Fibroblast of skin of abdomen (primary cell): ENCODE results near the gene TOMM20.
"Not testable (repeated sequence)": the region's sequence is repeated elsewhere in the genome, so short reads cannot be mapped to it uniquely, and the experiment has no call there.

Source experiments
- DNase-seq: peaks from one replicate; pipeline ENCODE4 v3.0.0-alpha.2; 2013

TOMM20 gene

GRCh38 chr1:235101558-235102258 is 26.9 kb downstream of the TOMM20 start:
- DNase-seq = no peak

GRCh38 chr1:235100194-235100772 is 28.4 kb downstream of the TOMM20 start:
- no peak for DNase-seq

GRCh38 chr1:235098991-235099390 is 29.6 kb downstream of the TOMM20 start:
- no peak for DNase-seq

GRCh38 chr1:235098547-235098946 is 30.1 kb downstream of the TOMM20 start:
- no peak for DNase-seq

GRCh38 chr1:235097501-235097900 is 31.1 kb downstream of the TOMM20 start:
- not testable (repeated sequence) for DNase-seq

- no peak for DNase-seq
These were observed 32.6 kb downstream of the TOMM20 start for GRCh38 chr1:235095938-235096562.

- peak; percentile 62 for DNase-seq
These were observed 34.7 kb downstream of the TOMM20 start for GRCh38 chr1:235093696-235094592.

GRCh38 chr1:235093013-235093695 is 35.5 kb downstream of the TOMM20 start:
- peak; percentile 74 for DNase-seq

- not testable (repeated sequence) for DNase-seq
These were observed 36.2 kb downstream of the TOMM20 start for GRCh38 chr1:235092415-235092814.

- not testable (repeated sequence) for DNase-seq
These were observed 36.6 kb downstream of the TOMM20 start for GRCh38 chr1:235092045-235092406.

GRCh38 chr1:235091319-235092044 is 37.2 kb downstream of the TOMM20 start:
- DNase-seq = not testable (repeated sequence)

- DNase-seq = peak; percentile 83
These were observed 38.1 kb downstream of the TOMM20 start for GRCh38 chr1:235090406-235091069.

- no peak for DNase-seq
These were observed 39.7 kb downstream of the TOMM20 start for GRCh38 chr1:235088907-235089306.

GRCh38 chr1:235088430-235088829 is 40.2 kb downstream of the TOMM20 start:
- no peak for DNase-seq

- DNase-seq = no peak
These were observed 40.7 kb downstream of the TOMM20 start for GRCh38 chr1:235087906-235088305.

GRCh38 chr1:235085411-235086117 is 43.1 kb downstream of the TOMM20 start:
- DNase-seq = not testable (repeated sequence)

- not testable (repeated sequence) for DNase-seq
These were observed 47.8 kb downstream of the TOMM20 start for GRCh38 chr1:235080788-235081187.

GRCh38 chr1:235080297-235080657 is 48.4 kb downstream of the TOMM20 start:
- DNase-seq = not testable (repeated sequence)

GRCh38 chr1:235079443-235080296 is 49.0 kb downstream of the TOMM20 start:
- peak; percentile 24 for DNase-seq
